ENCODE data around the gene ALDH7A1. TPM values are rescaled to one million over a fixed set of nuclear protein-coding genes. Genes with fewer than 3 reads are reported as not detected.

Gene ALDH7A1
- total RNA-seq, 1 experiment from 2014 or later, result 176 TPM

DNA sequence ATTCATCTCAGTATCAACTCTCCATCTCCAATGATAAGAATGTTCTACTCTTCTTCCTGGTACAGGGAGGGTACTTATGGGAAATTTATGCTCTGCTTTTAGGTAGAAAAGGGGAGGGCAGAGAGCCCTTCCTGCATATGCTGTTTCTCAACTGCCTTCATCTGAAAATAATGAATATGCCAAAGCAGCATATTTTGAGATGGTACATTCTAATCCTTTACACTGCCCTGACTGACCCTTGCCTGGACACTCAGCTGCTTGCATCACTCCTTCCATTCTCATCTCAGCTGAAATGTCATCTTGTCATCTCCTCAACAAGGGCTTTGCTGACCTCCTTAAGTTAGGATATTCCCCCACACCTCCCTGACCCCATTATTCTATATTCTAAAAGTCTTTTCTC, 68.5 kb downstream of the ALDH7A1 start:
- H3K4me1 Mint-ChIP-seq, result peaks cover 6% of the 10 kb centered on the region
- no peak overlapping the region for H3K4me3 Mint-ChIP-seq
- no peak overlapping the region for H3K27ac Mint-ChIP-seq
- no peak for DNase-seq (ENCODE audit: low spot score)
- TF ChIP-seq ZNF138 (CRISPR knock-in tag; conservative IDR thresholded peaks at IDR 0.05), result no peak
- TF ChIP-seq, protein P1, sequence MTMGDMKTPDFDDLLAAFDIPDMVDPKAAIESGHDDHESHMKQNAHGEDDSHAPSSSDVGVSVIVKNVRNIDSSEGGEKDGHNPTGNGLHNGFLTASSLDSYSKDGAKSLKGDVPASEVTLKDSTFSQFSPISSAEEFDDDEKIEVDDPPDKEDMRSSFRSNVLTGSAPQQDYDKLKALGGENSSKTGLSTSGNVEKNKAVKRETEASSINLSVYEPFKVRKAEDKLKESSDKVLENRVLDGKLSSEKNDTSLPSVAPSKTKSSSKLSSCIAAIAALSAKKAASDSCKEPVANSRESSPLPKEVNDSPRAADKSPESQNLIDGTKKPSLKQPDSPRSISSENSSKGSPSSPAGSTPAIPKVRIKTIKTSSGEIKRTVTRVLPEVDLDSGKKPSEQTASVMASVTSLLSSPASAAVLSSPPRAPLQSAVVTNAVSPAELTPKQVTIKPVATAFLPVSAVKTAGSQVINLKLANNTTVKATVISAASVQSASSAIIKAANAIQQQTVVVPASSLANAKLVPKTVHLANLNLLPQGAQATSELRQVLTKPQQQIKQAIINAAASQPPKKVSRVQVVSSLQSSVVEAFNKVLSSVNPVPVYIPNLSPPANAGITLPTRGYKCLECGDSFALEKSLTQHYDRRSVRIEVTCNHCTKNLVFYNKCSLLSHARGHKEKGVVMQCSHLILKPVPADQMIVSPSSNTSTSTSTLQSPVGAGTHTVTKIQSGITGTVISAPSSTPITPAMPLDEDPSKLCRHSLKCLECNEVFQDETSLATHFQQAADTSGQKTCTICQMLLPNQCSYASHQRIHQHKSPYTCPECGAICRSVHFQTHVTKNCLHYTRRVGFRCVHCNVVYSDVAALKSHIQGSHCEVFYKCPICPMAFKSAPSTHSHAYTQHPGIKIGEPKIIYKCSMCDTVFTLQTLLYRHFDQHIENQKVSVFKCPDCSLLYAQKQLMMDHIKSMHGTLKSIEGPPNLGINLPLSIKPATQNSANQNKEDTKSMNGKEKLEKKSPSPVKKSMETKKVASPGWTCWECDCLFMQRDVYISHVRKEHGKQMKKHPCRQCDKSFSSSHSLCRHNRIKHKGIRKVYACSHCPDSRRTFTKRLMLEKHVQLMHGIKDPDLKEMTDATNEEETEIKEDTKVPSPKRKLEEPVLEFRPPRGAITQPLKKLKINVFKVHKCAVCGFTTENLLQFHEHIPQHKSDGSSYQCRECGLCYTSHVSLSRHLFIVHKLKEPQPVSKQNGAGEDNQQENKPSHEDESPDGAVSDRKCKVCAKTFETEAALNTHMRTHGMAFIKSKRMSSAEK (CRISPR knock-in tag; IDR thresholded peaks at IDR 0.05; ENCODE audit: borderline replicate concordance), result no peak
- TF ChIP-seq SP1 (CRISPR knock-in tag; conservative IDR thresholded peaks at IDR 0.05), result no peak
- TF ChIP-seq, protein P2, sequence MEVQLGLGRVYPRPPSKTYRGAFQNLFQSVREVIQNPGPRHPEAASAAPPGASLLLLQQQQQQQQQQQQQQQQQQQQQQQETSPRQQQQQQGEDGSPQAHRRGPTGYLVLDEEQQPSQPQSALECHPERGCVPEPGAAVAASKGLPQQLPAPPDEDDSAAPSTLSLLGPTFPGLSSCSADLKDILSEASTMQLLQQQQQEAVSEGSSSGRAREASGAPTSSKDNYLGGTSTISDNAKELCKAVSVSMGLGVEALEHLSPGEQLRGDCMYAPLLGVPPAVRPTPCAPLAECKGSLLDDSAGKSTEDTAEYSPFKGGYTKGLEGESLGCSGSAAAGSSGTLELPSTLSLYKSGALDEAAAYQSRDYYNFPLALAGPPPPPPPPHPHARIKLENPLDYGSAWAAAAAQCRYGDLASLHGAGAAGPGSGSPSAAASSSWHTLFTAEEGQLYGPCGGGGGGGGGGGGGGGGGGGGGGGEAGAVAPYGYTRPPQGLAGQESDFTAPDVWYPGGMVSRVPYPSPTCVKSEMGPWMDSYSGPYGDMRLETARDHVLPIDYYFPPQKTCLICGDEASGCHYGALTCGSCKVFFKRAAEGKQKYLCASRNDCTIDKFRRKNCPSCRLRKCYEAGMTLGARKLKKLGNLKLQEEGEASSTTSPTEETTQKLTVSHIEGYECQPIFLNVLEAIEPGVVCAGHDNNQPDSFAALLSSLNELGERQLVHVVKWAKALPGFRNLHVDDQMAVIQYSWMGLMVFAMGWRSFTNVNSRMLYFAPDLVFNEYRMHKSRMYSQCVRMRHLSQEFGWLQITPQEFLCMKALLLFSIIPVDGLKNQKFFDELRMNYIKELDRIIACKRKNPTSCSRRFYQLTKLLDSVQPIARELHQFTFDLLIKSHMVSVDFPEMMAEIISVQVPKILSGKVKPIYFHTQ (CRISPR knock-in tag; IDR thresholded peaks at IDR 0.05), result no peak
- no peak for TF ChIP-seq CBFB (CRISPR knock-in tag; IDR thresholded peaks at IDR 0.05; ENCODE audit: low read depth)
- no peak for TF ChIP-seq HMGA2 (CRISPR knock-in tag; IDR thresholded peaks at IDR 0.05)
- TF ChIP-seq MYBL2 (CRISPR knock-in tag; IDR thresholded peaks at IDR 0.05), result no peak
- TF ChIP-seq, protein P3, sequence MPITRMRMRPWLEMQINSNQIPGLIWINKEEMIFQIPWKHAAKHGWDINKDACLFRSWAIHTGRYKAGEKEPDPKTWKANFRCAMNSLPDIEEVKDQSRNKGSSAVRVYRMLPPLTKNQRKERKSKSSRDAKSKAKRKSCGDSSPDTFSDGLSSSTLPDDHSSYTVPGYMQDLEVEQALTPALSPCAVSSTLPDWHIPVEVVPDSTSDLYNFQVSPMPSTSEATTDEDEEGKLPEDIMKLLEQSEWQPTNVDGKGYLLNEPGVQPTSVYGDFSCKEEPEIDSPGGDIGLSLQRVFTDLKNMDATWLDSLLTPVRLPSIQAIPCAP (CRISPR knock-in tag; IDR thresholded peaks at IDR 0.05), result no peak
- TF ChIP-seq, protein P4, sequence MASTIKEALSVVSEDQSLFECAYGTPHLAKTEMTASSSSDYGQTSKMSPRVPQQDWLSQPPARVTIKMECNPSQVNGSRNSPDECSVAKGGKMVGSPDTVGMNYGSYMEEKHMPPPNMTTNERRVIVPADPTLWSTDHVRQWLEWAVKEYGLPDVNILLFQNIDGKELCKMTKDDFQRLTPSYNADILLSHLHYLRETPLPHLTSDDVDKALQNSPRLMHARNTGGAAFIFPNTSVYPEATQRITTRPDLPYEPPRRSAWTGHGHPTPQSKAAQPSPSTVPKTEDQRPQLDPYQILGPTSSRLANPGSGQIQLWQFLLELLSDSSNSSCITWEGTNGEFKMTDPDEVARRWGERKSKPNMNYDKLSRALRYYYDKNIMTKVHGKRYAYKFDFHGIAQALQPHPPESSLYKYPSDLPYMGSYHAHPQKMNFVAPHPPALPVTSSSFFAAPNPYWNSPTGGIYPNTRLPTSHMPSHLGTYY (CRISPR knock-in tag; IDR thresholded peaks at IDR 0.05), result no peak
- no peak for TF ChIP-seq RELA (CRISPR knock-in tag; IDR thresholded peaks at IDR 0.05; ENCODE audit: borderline replicate concordance)
- TF ChIP-seq, protein P5, sequence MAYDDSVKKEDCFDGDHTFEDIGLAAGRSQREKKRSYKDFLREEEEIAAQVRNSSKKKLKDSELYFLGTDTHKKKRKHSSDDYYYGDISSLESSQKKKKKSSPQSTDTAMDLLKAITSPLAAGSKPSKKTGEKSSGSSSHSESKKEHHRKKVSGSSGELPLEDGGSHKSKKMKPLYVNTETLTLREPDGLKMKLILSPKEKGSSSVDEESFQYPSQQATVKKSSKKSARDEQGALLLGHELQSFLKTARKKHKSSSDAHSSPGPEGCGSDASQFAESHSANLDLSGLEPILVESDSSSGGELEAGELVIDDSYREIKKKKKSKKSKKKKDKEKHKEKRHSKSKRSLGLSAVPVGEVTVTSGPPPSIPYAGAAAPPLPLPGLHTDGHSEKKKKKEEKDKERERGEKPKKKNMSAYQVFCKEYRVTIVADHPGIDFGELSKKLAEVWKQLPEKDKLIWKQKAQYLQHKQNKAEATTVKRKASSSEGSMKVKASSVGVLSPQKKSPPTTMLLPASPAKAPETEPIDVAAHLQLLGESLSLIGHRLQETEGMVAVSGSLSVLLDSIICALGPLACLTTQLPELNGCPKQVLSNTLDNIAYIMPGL (CRISPR knock-in tag; IDR thresholded peaks at IDR 0.05), result no peak
- TF ChIP-seq, protein P6, sequence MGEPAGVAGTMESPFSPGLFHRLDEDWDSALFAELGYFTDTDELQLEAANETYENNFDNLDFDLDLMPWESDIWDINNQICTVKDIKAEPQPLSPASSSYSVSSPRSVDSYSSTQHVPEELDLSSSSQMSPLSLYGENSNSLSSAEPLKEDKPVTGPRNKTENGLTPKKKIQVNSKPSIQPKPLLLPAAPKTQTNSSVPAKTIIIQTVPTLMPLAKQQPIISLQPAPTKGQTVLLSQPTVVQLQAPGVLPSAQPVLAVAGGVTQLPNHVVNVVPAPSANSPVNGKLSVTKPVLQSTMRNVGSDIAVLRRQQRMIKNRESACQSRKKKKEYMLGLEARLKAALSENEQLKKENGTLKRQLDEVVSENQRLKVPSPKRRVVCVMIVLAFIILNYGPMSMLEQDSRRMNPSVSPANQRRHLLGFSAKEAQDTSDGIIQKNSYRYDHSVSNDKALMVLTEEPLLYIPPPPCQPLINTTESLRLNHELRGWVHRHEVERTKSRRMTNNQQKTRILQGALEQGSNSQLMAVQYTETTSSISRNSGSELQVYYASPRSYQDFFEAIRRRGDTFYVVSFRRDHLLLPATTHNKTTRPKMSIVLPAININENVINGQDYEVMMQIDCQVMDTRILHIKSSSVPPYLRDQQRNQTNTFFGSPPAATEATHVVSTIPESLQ (CRISPR knock-in tag; IDR thresholded peaks at IDR 0.05), result no peak
- no peak for TF ChIP-seq NFATC4 (CRISPR knock-in tag; IDR thresholded peaks at IDR 0.05)
- no peak for TF ChIP-seq KAT7 (CRISPR knock-in tag; IDR thresholded peaks at IDR 0.05; ENCODE audit: borderline replicate concordance)
- no peak for TF ChIP-seq ZNF121 (CRISPR knock-in tag; IDR thresholded peaks at IDR 0.05)
- no peak for TF ChIP-seq CREB1 (CRISPR knock-in tag; IDR thresholded peaks at IDR 0.05)
- TF ChIP-seq, protein P7, sequence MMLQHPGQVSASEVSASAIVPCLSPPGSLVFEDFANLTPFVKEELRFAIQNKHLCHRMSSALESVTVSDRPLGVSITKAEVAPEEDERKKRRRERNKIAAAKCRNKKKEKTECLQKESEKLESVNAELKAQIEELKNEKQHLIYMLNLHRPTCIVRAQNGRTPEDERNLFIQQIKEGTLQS (CRISPR knock-in tag; conservative IDR thresholded peaks at IDR 0.05), result no peak
- TF ChIP-seq, protein P8, sequence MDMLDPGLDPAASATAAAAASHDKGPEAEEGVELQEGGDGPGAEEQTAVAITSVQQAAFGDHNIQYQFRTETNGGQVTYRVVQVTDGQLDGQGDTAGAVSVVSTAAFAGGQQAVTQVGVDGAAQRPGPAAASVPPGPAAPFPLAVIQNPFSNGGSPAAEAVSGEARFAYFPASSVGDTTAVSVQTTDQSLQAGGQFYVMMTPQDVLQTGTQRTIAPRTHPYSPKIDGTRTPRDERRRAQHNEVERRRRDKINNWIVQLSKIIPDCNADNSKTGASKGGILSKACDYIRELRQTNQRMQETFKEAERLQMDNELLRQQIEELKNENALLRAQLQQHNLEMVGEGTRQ (CRISPR knock-in tag; IDR thresholded peaks at IDR 0.05), result no peak
- TF ChIP-seq, protein P9, sequence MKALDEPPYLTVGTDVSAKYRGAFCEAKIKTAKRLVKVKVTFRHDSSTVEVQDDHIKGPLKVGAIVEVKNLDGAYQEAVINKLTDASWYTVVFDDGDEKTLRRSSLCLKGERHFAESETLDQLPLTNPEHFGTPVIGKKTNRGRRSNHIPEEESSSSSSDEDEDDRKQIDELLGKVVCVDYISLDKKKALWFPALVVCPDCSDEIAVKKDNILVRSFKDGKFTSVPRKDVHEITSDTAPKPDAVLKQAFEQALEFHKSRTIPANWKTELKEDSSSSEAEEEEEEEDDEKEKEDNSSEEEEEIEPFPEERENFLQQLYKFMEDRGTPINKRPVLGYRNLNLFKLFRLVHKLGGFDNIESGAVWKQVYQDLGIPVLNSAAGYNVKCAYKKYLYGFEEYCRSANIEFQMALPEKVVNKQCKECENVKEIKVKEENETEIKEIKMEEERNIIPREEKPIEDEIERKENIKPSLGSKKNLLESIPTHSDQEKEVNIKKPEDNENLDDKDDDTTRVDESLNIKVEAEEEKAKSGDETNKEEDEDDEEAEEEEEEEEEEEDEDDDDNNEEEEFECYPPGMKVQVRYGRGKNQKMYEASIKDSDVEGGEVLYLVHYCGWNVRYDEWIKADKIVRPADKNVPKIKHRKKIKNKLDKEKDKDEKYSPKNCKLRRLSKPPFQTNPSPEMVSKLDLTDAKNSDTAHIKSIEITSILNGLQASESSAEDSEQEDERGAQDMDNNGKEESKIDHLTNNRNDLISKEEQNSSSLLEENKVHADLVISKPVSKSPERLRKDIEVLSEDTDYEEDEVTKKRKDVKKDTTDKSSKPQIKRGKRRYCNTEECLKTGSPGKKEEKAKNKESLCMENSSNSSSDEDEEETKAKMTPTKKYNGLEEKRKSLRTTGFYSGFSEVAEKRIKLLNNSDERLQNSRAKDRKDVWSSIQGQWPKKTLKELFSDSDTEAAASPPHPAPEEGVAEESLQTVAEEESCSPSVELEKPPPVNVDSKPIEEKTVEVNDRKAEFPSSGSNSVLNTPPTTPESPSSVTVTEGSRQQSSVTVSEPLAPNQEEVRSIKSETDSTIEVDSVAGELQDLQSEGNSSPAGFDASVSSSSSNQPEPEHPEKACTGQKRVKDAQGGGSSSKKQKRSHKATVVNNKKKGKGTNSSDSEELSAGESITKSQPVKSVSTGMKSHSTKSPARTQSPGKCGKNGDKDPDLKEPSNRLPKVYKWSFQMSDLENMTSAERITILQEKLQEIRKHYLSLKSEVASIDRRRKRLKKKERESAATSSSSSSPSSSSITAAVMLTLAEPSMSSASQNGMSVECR (CRISPR knock-in tag; IDR thresholded peaks at IDR 0.05; ENCODE audit: borderline replicate concordance), result no peak
- ChIA-PET POLR2A (no interaction called here), CTCF (no interaction called here)
- H3K36me3 Mint-ChIP-seq, result no peaks in the 10 kb centered on the region
- H3K9me3 Mint-ChIP-seq, result peaks cover 10% of the 10 kb centered on the region
- no peaks in the 10 kb centered on the region for H3K27me3 Mint-ChIP-seq (ENCODE audit: low read depth)
- no peak for ATAC-seq

Data from WTC11 (cell line).